SJSA1 (cell line): ENCODE results near the gene MTUS2. TPM values are rescaled to one million over a fixed set of nuclear protein-coding genes. Genes with fewer than 3 reads are reported as not detected.

Source experiments
- DNase-seq, 2 experiments: peaks; one replicate each; pipeline ENCODE4 v3.0.0-alpha.2; 2015 to 2020; ENCODE audit warnings: low spot score in 2 of 2, low read depth in 1 of 2
- H3K27ac ChIP-seq: fragments of 250-450 bp; sonication (Bioruptor Pico); 2 replicates; pipeline ENCODE4 v1.5.1; 2020; ENCODE audit warnings: mild to moderate bottlenecking, moderate library complexity
- H3K27me3 ChIP-seq: fragments of 250-450 bp; sonication (Bioruptor Pico); replicated peaks from 2 replicates; pipeline ENCODE4 v1.5.1; 2020; ENCODE audit warnings: mild to moderate bottlenecking, moderate library complexity
- H3K36me3 ChIP-seq: fragments of 250-450 bp; sonication (Bioruptor Pico); 2 replicates; pipeline ENCODE4 v1.5.1; 2020; ENCODE audit warnings: mild to moderate bottlenecking
- H3K4me1 ChIP-seq: fragments of 250-450 bp; sonication (Bioruptor Pico); replicated peaks from 2 replicates; pipeline ENCODE4 v1.6.1; 2021; ENCODE audit warnings: mild to moderate bottlenecking
- H3K4me3 ChIP-seq: fragments of 250-450 bp; sonication (Bioruptor Pico); 2 replicates; pipeline ENCODE4 v1.5.1; 2020; ENCODE audit warnings: mild to moderate bottlenecking
- H3K9me3 ChIP-seq: fragments of 250-450 bp; sonication (Bioruptor Pico); replicated peaks from 2 replicates; pipeline ENCODE4 v1.5.1; 2020; ENCODE audit warnings: mild to moderate bottlenecking
- total RNA-seq: library from RNA; depleted of rRNA; stranded (reverse); fragments of >200 nt; shearing (Covaris generic); gene quantifications from 2 replicates; pipeline ENCODE4 v1.2.3, GENCODE V29; 2014

MTUS2 gene
- total RNA-seq, 1 experiment from 2014 or later = not detected

DNA sequence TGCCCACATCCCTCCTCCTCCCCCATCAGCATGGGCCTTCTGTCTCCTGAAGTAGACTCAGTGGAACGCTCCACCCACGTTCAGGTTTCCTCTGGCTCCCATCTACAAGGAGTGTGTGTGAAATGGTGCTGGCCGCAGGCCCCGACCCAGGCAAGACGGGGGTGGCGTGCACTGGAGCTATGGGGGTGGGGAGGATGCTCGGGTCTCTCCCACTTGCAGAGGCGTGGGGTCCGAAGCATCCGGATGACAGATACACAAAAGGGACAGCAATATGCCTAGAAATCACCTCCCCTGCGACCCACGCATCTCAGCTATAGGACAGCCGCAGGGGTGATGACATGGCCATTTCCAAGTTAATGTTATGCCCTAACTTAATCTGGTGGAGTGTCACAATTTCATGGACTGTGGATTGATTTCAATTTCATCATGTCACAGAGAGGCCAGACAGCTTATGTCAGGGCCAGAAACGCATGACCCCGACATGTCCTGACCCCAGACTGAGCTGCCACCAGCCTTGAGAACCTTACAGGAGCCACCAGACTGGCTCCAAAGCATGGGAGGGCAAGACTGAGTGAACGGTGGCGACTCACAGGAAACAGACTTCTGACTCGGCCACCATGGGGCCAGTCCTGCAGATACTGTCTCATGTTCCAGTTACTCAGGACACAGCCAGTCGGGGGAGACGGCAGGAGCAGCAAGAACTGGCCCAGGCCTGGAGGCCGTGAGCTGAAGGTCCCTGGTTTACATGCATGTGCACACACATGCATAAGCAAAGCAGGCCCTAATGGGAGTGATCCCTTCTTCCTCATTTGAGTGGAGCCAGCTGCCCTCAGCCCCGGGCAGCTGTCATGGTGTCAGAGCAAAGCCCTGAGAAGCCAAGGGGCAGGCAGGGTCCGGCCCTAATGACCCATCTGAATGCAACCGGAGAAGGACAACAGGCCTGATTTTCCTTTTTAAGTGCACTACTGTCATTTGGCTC is 693.2 kb downstream of the MTUS2 start:
- H3K9me3 ChIP-seq = no peaks in the 10 kb centered on the region
- H3K27ac ChIP-seq = no peak overlapping the region
- H3K36me3 ChIP-seq = peaks cover 93% of the 10 kb centered on the region
- DNase-seq = no peak
- H3K4me1 ChIP-seq = 0 out of 2 replicates have a peak, but pooled peaks cover 3% of the 10 kb centered on the region
- no peak overlapping the region for H3K4me3 ChIP-seq
- no peaks in the 10 kb centered on the region for H3K27me3 ChIP-seq

DNA sequence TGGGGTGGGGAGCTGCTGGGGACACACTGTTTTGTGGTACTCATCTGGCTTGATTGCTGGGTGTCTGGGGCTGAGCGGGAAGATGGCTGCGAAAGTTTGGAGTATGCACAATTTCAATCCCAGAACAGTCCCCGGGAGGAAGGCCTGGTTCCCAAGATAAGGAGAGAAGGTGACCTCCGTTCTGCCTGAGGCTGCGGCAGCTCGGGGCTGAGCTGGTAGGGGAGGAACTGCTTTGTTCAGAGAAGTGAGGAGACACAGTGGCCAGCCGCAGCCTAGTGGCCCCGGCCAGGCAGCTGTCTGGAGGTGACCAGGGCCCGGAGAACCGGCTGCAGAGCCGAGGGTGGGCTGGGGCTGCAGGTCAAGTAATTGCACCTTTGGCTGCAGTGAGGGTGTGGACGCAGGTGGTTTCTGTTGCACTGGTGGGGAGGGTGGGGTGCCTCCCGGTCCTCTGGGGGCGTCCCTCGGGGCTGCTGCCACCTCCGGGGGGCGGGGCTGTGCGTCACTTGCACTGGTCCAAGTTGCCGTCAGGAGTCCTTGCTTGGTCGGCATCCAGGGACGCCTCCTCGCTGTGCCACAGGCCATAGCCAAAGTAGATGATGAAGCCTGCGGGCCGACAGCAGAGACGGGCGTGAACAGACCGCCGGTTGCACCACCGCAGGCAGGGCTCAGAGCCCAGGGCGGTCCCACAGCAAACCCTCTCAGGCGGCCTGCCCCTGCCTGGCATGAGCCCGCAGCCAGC is 694.0 kb downstream of the MTUS2 start:
- Histone ChIP-seq H3K27ac (no peak overlapping the region), H3K4me3 (no peak overlapping the region), H3K9me3 (no peaks in the 10 kb centered on the region), H3K27me3 (no peaks in the 10 kb centered on the region), H3K4me1 (peaks cover 2% of the 10 kb centered on the region), H3K36me3 (peaks cover 96% of the 10 kb centered on the region)
- DNase-seq = no peak

DNA sequence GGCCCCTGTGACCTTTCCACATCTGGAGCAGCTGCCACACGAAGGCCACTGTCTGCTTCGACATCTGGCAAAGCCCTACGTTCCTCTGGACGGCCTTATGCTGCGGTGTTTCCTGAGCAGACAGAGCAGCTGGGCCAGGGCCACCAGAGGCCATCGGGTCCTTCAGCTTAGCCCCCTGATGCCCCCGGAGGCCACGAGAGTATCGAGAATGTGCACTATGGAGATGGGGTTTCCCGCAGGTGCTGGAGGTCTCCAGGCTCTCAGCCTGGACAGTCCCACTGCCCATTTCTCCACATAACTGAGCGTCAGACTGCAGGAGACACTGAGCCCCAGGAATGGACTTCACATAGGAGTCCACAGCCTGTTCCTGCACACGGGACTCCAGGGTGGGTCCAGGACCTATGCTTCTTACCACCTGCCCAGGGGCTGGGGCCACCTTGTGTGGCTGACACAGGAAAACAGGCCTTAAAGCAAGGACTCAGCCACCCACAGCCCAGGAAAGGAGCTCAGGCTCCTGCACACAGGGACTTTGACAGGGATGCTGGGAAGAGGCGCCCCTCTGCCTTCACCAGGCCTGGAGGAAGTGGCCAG is 694.7 kb downstream of the MTUS2 start:
- DNase-seq = no peak
- Histone ChIP-seq H3K27me3 (no peaks in the 10 kb centered on the region), H3K9me3 (no peaks in the 10 kb centered on the region), H3K4me3 (no peak overlapping the region), H3K36me3 (peaks cover 100% of the 10 kb centered on the region), H3K27ac (no peak overlapping the region), H3K4me1 (peaks cover 8% of the 10 kb centered on the region)

DNA sequence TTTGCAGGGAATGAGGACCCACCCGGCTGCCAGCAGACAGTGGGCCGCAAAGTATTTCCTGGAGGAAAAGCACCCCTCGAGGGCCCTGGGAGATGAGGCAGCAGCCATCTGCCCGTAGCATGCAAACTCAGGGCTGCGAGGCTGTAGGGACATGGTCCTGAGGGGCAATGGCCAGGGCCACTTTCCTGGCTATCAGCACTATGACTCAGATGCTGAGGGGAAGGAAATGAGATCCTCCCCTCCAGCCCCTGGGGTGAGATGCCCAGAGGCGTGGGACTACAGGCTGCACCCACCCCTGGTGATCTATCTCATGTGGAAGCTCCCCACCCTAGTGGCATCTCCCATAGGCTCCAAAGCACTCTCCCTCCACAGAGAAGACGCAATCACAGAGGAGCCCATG is 695.2 kb downstream of the MTUS2 start:
- peaks cover 14% of the 10 kb centered on the region for H3K4me1 ChIP-seq
- H3K36me3 ChIP-seq = peaks cover 99% of the 10 kb centered on the region
- H3K27me3 ChIP-seq = no peaks in the 10 kb centered on the region
- no peak overlapping the region for H3K27ac ChIP-seq
- no peak for DNase-seq
- no peak overlapping the region for H3K4me3 ChIP-seq
- no peaks in the 10 kb centered on the region for H3K9me3 ChIP-seq

DNA sequence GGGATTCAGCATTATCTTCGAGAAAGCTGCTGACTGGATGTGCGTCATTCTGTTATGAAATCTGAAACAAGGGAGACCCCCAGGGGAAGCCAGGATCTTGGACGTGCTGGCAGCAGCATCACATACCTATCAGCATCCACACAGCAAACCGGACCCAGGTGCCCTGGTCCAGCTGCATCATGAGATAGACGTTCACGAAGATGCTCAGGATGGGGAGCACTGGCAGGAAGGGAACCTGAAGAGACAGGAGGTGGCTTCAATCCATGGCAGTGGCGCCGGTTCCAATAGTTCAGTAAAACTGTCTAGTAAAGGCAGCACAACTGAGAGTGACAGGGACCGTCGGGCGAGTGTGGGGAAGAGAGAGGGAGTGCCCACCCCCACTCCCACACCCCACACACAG is 695.9 kb downstream of the MTUS2 start:
- Histone ChIP-seq H3K27ac (no peak overlapping the region), H3K36me3 (peaks cover 93% of the 10 kb centered on the region), H3K27me3 (no peaks in the 10 kb centered on the region), H3K4me3 (no peak overlapping the region), H3K9me3 (no peaks in the 10 kb centered on the region), H3K4me1 (peaks cover 18% of the 10 kb centered on the region)
- no peak for DNase-seq

DNA sequence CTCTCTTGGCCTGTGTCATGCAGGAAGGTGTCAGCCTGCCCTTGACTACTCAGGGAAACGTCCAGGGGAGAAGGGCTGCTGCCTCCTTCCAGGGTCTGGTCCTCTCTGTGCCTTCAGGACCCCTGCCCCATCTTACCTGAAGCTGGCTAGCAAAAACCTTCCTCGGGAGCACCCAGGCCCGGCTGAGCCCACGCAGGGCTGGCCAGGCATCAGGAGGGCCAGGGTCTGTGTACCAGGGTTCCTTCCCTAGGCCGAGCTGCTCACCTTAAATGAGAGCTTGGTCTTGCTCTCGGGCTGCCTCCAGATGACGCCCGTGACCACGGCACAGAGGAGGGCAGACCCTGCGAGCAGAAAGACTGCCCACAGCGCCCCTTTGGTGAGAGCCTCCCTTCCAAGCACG is 696.7 kb downstream of the MTUS2 start:
- no peak for DNase-seq
- Histone ChIP-seq H3K9me3 (no peaks in the 10 kb centered on the region), H3K27ac (no peak overlapping the region), H3K4me1 (peaks cover 27% of the 10 kb centered on the region), H3K4me3 (no peak overlapping the region), H3K36me3 (peaks cover 93% of the 10 kb centered on the region), H3K27me3 (no peaks in the 10 kb centered on the region)

DNA sequence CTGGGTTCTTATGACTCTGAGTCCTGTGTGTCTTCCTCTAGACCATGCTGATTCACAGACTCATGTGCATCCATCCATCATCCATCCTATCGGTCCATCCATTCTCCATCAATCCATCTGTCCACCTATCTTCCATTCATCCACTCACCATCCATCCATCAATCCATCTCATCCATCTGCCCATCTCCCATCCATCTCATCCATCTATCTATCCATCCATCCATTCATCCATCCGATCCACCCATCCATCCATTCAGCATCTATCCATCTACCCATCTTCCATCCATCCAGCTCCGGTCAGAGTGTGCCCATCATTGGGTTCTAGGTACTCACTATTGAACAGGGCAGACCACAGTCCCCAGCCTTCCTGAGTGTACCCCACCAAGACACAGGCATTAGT is 699.8 kb downstream of the MTUS2 start:
- Histone ChIP-seq H3K27ac (peak overlapping the region; percentile 74), H3K4me3 (no peak overlapping the region), H3K9me3 (no peaks in the 10 kb centered on the region), H3K27me3 (no peaks in the 10 kb centered on the region), H3K36me3 (peaks cover 90% of the 10 kb centered on the region), H3K4me1 (peaks cover 44% of the 10 kb centered on the region)
- no peak for DNase-seq

DNA sequence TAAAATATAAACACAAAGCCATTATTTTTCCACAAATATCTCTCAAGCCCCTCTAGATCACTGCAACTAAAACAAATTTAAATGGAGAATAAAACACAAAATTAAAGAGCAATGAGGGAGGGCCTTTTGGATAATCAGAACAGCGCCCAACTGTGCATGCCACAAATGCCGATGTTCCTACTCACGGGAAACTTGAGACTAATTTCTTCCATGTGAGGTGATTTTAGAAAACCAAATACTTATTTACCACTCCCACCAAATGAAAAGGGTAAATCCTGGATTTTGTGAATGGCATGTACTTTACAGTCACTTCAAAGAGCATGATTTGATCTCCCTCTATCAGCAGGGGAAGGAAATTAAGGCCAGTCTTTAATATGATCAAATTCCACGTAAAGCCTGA is 700.5 kb downstream of the MTUS2 start:
- peak overlapping the region; percentile 74 for H3K27ac ChIP-seq
- peaks cover 44% of the 10 kb centered on the region for H3K4me1 ChIP-seq
- no peaks in the 10 kb centered on the region for H3K27me3 ChIP-seq
- H3K9me3 ChIP-seq = no peaks in the 10 kb centered on the region
- peak; percentile 76 to 90 for DNase-seq
- no peak overlapping the region for H3K4me3 ChIP-seq
- H3K36me3 ChIP-seq = peaks cover 90% of the 10 kb centered on the region

DNA sequence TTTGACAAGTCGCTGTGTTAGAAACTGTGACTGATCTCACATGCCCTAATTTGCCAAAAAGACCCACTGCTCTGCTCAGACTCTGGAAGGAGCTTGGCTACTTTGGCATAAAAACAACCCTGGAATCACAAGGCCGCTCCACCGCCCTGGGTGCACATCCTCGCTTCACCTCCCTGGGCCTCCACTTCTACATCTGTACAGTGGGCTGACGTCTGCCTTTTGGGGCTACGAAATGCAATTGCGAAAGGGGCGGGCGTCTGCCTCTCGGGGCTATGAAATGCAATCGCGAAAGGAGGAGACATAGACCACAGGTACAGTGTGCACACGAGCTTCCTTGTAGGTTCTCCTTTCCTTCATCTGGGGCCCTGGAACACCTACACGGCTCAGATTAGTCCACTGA is 701.2 kb downstream of the MTUS2 start:
- H3K36me3 ChIP-seq = peaks cover 89% of the 10 kb centered on the region
- no peak for DNase-seq
- no peaks in the 10 kb centered on the region for H3K9me3 ChIP-seq
- H3K4me1 ChIP-seq = peaks cover 44% of the 10 kb centered on the region
- H3K27me3 ChIP-seq = no peaks in the 10 kb centered on the region
- H3K27ac ChIP-seq = peak overlapping the region; percentile 74
- H3K4me3 ChIP-seq = no peak overlapping the region

DNA sequence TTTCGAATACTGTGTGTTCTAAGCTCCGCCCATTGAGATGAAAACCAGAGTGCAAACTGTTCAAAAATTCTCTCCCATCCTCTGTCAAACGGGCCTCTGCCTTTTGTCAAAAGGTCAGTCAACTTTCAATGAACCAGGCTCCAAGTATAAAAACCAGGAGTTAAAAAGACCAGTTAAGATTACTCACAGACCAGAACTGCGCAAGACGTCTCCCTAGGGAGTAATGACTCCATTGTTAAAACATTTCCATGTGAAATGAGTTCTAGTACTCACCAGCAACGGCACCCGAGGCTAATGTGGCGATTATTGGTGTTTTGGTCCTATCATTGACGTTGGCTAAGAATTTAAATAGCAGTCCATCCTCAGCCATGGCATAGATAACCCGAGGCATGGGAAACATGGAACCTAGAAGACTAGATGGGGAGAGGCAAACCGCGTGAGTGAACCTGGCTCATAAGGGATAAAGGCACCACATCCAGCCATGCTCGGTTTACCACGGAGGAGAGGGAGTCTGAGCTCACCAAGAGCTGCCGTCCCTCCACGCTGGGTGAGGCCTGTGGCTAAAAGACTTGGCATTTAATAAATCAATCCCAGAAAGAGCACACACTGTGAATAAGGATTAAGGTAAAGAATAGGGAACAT is 702.0 kb downstream of the MTUS2 start:
- H3K9me3 ChIP-seq = no peaks in the 10 kb centered on the region
- DNase-seq = peak; percentile 70 to 85
- H3K4me1 ChIP-seq = peaks cover 44% of the 10 kb centered on the region
- peak overlapping the region; percentile 74 for H3K27ac ChIP-seq
- no peak overlapping the region for H3K4me3 ChIP-seq
- no peaks in the 10 kb centered on the region for H3K27me3 ChIP-seq
- peaks cover 89% of the 10 kb centered on the region for H3K36me3 ChIP-seq

DNA sequence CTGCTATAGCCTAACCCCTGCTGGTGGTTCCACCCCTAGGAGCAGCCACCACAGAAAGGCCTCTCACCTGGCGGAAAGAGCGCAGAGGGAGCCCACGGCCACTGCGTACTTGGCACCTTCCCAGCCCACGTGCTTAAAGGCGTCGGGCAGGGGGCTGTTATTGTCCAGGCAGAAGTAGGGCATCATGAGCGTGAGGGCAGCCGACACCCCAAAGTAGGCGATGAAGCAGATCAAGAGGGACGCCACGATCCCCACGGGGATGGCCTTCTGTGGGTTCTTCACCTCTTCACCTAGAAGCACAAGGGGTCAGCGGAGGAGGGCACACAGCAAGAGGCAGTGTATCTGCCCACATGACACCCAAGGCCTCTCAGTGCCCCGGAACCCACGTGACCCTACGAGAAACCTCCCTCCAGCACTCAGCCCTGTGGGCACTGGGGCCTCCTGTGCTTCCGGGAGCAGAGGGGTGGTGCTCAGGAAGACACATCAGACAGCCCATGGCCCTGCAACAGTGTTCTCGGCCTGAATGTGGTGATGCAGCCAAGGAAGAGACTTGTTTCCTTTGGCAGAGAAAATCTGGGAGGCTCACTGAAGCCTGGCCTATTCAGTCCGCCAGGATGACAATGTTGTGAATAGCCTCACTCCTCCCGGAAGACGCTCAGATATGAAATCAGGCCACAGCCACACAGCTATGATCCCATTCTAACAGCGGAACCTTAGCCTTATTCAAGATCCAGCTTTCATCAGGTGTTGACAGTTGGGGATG is 703.2 kb downstream of the MTUS2 start:
- no peaks in the 10 kb centered on the region for H3K9me3 ChIP-seq
- H3K4me1 ChIP-seq = peaks cover 44% of the 10 kb centered on the region
- no peaks in the 10 kb centered on the region for H3K27me3 ChIP-seq
- peak overlapping the region; percentile 74 for H3K27ac ChIP-seq
- no peak for DNase-seq
- H3K4me3 ChIP-seq = no peak overlapping the region
- peaks cover 89% of the 10 kb centered on the region for H3K36me3 ChIP-seq

DNA sequence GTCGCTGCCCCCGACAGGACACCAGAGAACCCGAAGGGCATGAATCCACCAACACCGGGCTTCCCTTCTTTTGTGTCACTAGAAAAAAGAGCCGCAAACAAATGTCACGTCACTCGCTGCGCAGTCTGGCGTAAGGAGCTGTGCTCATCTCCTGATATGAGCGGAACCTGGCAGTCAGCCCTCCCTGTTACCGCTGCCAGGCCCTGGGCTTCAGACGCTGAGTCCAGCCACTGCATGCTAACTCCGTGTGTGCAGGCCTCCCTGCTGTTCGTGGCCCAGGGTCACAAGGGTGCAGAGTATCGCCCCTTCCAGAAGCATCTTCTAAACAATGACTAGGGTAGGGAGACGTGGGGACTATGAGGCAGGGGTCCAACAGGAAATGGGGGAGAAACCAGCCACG is 704.0 kb downstream of the MTUS2 start:
- peaks cover 89% of the 10 kb centered on the region for H3K36me3 ChIP-seq
- H3K4me1 ChIP-seq = peaks cover 43% of the 10 kb centered on the region
- H3K27me3 ChIP-seq = no peaks in the 10 kb centered on the region
- H3K4me3 ChIP-seq = no peak overlapping the region
- no peaks in the 10 kb centered on the region for H3K9me3 ChIP-seq
- no peak for DNase-seq
- H3K27ac ChIP-seq = no peak overlapping the region

DNA sequence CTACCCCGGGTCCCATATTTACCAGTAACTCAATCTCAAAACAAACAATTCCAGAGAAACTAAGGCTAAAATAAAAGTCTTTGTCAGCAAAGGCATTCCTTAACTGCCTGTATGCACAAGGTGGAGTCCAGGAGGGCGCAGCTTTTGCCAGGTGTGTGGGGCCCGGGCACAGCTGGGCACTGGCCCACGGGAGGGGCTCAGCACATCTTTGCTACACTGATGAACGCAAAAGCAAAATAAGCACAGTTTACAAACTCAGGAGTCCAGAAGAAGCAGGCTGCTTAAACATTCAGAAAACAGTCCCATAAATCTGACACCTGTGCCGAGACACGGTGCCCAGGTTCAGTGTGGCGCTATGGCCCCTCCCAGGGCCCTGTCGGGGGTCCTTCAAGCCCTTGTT is 704.5 kb downstream of the MTUS2 start:
- peaks cover 38% of the 10 kb centered on the region for H3K4me1 ChIP-seq
- H3K4me3 ChIP-seq = no peak overlapping the region
- no peaks in the 10 kb centered on the region for H3K27me3 ChIP-seq
- no peak overlapping the region for H3K27ac ChIP-seq
- H3K9me3 ChIP-seq = no peaks in the 10 kb centered on the region
- peaks cover 89% of the 10 kb centered on the region for H3K36me3 ChIP-seq
- no peak for DNase-seq
